ENCODE results near the gene OR1K1. TPM values are rescaled to one million over a fixed set of nuclear protein-coding genes. Genes with fewer than 3 reads are reported as not detected.

OR1K1 gene, protein sequence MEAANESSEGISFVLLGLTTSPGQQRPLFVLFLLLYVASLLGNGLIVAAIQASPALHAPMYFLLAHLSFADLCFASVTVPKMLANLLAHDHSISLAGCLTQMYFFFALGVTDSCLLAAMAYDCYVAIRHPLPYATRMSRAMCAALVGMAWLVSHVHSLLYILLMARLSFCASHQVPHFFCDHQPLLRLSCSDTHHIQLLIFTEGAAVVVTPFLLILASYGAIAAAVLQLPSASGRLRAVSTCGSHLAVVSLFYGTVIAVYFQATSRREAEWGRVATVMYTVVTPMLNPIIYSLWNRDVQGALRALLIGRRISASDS
- total RNA-seq (not detected), polyA plus RNA-seq (not detected), total RNA-seq (0 reads per million in 6 experiments)

- no peak for ATAC-seq
- Mint-ChIP-seq H3K9me3 (no peaks in the 10 kb centered on the region), H3K27me3 (no peaks in the 10 kb centered on the region)
Observed at GRCh38 chr9:122800066-122801060, at the start of gene OR1K1. Gene OR1K1 (plus strand): TSS chr9:122800123. CDS start chr9:122800123, 0 bp downstream.

DNA sequence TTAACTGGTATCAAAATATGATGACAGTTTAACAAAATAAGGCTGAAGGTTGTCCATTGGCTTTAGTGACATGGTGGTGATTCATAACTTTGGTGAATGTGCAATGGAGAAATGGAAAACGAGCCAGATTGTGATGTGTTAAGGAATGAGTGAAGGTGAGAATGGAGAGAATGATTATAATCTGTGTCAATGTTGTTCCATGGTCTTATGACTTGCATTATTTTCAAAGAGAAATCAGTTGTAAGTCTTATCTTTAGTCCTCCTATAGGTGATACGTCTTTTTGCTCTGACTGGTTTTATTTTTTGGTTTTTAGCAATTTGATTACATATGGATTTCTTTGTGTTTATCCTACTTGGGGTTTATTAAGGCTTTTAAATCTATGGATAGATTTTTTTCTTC lies 45.1 kb upstream of the OR1K1 start:
- ATAC-seq (no peak), DNase-seq (no peak)
- H3K27ac Mint-ChIP-seq: no peak overlapping the region
- H3K9me3 Mint-ChIP-seq: peaks cover 12 to 53% (median 30%) of the 10 kb centered on the region in 9 donors
- POLR2A ChIA-PET: no interaction called here
- H3K27me3 Mint-ChIP-seq: peaks cover 0 to 15% (median 2%) of the 10 kb centered on the region in 5 donors
- H3K4me3 Mint-ChIP-seq: no peak overlapping the region
- H3K36me3 Mint-ChIP-seq: peaks cover 6 to 44% (median 41%) of the 10 kb centered on the region in 3 donors
- H3K4me1 Mint-ChIP-seq: no peaks in the 10 kb centered on the region

More at GRCh38 chr9:122800066-122801060, at the start of gene OR1K1:
- Mint-ChIP-seq H3K36me3 (peaks cover 0 to 2% (median under 1%) of the 10 kb centered on the region in 3 donors), H3K4me3 (no peak within 1 kb of the TSS), H3K27ac (peak within 1 kb of the TSS in 1 of 10 donors; percentile 41), H3K4me1 (no peaks in the 10 kb centered on the region)
- no peak for DNase-seq
- POLR2A ChIA-PET: no interaction called here

- Mint-ChIP-seq H3K27ac (no peak overlapping the region), H3K9me3 (peaks cover 10 to 69% (median 42%) of the 10 kb centered on the region in 9 donors), H3K36me3 (peaks cover 3 to 44% (median 31%) of the 10 kb centered on the region in 3 donors), H3K4me1 (peaks cover 0 to 7% (median 1%) of the 10 kb centered on the region in 4 donors), H3K4me3 (no peak overlapping the region), H3K27me3 (peaks cover 0 to 12% (median 1%) of the 10 kb centered on the region in 5 donors)
- no peak for ATAC-seq
- POLR2A ChIA-PET: no interaction called here
- no peak for DNase-seq
Observed at GRCh38 chr9:122767817-122768216, 32.1 kb upstream of the OR1K1 start.

DNA sequence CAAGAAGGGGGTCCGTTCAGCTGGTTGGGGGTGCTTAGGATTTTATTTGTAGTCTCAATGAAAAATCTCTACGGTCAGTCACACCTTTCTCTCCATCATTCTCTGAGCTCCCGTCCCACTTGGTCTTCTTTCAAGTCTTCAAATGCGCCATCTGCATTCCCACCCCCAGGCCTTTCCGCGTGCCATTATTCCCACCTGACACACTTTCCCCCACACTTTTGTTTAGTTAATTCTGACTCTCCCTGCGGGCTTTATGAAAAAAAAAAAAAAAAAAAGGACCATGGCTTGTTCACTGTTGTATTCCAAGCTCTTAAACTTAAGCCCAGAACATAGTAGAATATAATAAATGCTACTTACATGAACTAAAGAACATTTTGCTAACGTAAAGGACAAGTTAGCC lies 22.9 kb upstream of the OR1K1 start:
- Mint-ChIP-seq H3K4me3 (no peak overlapping the region), H3K36me3 (peaks cover 0 to 11% (median 8%) of the 10 kb centered on the region in 3 donors), H3K4me1 (no peaks in the 10 kb centered on the region), H3K27me3 (peaks cover 0 to 2% (median 0%) of the 10 kb centered on the region in 5 donors), H3K27ac (no peak overlapping the region), H3K9me3 (peaks cover 5 to 20% (median 11%) of the 10 kb centered on the region in 9 donors)
- no peak for ATAC-seq
- POLR2A ChIA-PET: no interaction called here
- DNase-seq: no peak

DNA sequence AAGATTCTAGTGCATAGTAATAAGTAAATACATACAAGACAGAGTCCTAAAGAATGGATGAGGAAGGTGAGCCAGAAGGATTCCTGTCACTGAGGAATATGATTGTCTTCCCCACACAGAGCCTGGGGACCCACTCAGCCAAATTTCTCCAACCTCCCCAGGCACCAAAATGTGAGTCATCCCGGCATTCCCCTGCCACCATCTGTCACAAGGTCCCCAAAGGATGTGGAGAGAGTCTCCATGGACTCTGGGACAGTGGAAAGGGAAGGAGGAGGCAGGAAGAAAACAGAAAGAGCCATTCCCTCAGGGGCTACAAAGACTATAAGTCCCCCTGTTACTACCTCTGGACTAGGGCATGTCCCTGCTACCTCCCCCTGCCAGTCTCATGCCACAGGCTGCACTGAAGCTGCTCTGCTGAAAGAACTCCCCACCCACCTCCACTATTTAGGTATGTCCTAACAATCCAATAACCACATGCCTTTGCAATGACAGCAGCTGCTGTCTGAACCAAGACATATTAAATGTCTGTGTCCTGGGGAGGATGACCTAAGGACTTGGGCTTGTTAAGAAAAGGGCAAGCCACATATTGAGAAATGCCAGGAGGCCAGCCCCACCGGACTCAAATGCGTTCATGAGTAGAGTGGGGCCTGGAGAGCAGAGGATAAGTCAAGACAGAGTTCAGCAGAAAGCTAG lies 21.8 kb upstream of the OR1K1 start:
- Mint-ChIP-seq H3K27me3 (peaks cover 0 to 2% (median 0%) of the 10 kb centered on the region in 5 donors), H3K27ac (no peak overlapping the region), H3K9me3 (peaks cover under 1 to 10% (median 3%) of the 10 kb centered on the region in 9 donors), H3K36me3 (peaks cover 0 to 7% (median 6%) of the 10 kb centered on the region in 3 donors), H3K4me3 (no peak overlapping the region), H3K4me1 (no peaks in the 10 kb centered on the region)
- DNase-seq: no peak
- POLR2A ChIA-PET: no interaction called here
- ATAC-seq: no peak

- ATAC-seq: no peak
- H3K4me1 Mint-ChIP-seq: no peaks in the 10 kb centered on the region
- H3K36me3 Mint-ChIP-seq: no peaks in the 10 kb centered on the region
- H3K4me3 Mint-ChIP-seq: no peak overlapping the region
- no peak for DNase-seq
- no peak overlapping the region for H3K27ac Mint-ChIP-seq
- peaks cover 0 to 2% (median 0%) of the 10 kb centered on the region in 5 donors for H3K27me3 Mint-ChIP-seq
- H3K9me3 Mint-ChIP-seq: no peaks in the 10 kb centered on the region
- POLR2A ChIA-PET: no interaction called here
Observed at GRCh38 chr9:122779181-122779580, 20.7 kb upstream of the OR1K1 start.

DNA sequence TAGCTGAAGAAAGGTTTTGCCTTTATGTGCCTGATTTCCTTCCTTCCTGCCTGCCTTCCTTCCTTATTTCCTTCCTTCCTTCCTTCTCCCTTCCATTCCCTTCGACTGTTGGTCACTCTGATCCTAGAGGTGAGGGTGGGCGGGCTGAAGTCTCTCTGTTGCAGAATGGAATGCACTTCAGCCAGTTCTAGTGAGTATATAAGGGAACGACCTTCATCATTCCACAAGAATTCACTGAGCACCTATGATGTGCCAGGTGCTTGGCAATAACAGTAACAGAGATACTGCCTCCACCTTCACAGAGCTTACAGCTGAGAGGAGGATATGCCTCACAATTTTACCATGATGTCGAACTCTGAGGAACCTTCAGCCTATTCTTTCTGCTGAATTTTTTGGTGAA lies 19.9 kb upstream of the OR1K1 start:
- H3K27ac Mint-ChIP-seq: no peak overlapping the region

DNA sequence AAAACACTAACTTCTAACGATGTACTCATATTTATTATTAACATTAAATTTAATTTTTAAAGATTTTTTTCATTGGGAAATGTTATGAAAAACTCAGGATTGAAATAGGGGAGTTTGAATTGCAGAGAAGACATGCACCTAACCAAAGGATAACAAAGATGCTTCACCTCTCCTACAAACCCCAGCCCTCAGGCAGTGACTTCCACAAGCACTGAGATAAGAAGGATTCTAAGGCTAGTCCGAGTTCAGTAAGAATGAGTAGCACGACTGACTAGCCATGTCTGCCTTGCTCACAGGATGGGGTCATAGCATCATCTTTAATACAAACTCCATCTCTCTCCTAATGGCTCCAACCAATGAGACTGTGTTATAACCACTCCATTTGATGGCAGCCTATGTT lies 18.3 kb upstream of the OR1K1 start:
- POLR2A ChIA-PET: interaction anchor here (0.6 kb wide), 1 partner anchor 399 kb away, joined by 4 read pairs; no protein-coding TSS in a partner anchor
- DNase-seq: no peak
- peaks cover 0 to 1% (median 0%) of the 10 kb centered on the region in 3 donors for H3K36me3 Mint-ChIP-seq
- H3K4me3 Mint-ChIP-seq: no peak overlapping the region
- H3K27me3 Mint-ChIP-seq: peaks cover 0 to 2% (median 0%) of the 10 kb centered on the region in 5 donors
- no peak overlapping the region for H3K27ac Mint-ChIP-seq
- no peak for ATAC-seq
- no peaks in the 10 kb centered on the region for H3K4me1 Mint-ChIP-seq
- no peaks in the 10 kb centered on the region for H3K9me3 Mint-ChIP-seq

More for the DNA sequence above, 19.9 kb upstream of the OR1K1 start:
- no peaks in the 10 kb centered on the region for H3K4me1 Mint-ChIP-seq
- DNase-seq (no peak), ATAC-seq (no peak)
- POLR2A ChIA-PET: no interaction called here
- H3K9me3 Mint-ChIP-seq: no peaks in the 10 kb centered on the region
- no peak overlapping the region for H3K4me3 Mint-ChIP-seq
- H3K36me3 Mint-ChIP-seq: no peaks in the 10 kb centered on the region
- H3K27me3 Mint-ChIP-seq: peaks cover 0 to 2% (median 0%) of the 10 kb centered on the region in 5 donors

DNA sequence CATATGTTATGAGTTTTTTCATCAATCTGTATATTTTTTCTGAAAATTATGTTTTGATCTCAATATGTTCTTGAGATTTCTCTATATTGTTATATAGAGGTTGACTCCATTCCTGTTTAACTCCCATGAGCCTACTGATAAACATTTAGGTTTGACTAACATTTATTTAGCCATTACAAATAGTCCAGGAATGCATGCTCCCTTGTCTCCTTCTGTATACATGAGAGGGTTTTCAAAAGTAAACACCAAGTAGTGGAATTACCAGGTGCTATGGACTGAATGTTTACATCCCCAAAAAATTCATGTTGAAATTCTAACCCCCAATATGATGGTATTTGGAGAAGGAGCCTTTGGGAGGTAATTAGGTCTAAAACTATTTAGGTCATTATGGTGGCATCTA lies 14.7 kb upstream of the OR1K1 start:
- H3K27ac Mint-ChIP-seq: no peak overlapping the region
- no peak for ATAC-seq
- POLR2A ChIA-PET: no interaction called here
- no peaks in the 10 kb centered on the region for H3K9me3 Mint-ChIP-seq
- no peak for DNase-seq
- peaks cover 0 to 3% (median 0%) of the 10 kb centered on the region in 3 donors for H3K36me3 Mint-ChIP-seq
- no peak overlapping the region for H3K4me3 Mint-ChIP-seq
- H3K4me1 Mint-ChIP-seq: peaks cover 0 to 2% (median 0%) of the 10 kb centered on the region in 4 donors
- peaks cover 0 to 5% (median 0%) of the 10 kb centered on the region in 5 donors for H3K27me3 Mint-ChIP-seq

GRCh38 chr9:122786338-122786737 lies 13.6 kb upstream of the OR1K1 start:
- Mint-ChIP-seq H3K36me3 (peaks cover 0 to 3% (median 0%) of the 10 kb centered on the region in 3 donors), H3K9me3 (no peaks in the 10 kb centered on the region), H3K4me3 (no peak overlapping the region), H3K4me1 (peaks cover 0 to 2% (median 0%) of the 10 kb centered on the region in 4 donors), H3K27ac (no peak overlapping the region), H3K27me3 (peaks cover 0 to 5% (median 0%) of the 10 kb centered on the region in 5 donors)
- ATAC-seq: no peak
- DNase-seq: no peak
- POLR2A ChIA-PET: no interaction called here

DNA sequence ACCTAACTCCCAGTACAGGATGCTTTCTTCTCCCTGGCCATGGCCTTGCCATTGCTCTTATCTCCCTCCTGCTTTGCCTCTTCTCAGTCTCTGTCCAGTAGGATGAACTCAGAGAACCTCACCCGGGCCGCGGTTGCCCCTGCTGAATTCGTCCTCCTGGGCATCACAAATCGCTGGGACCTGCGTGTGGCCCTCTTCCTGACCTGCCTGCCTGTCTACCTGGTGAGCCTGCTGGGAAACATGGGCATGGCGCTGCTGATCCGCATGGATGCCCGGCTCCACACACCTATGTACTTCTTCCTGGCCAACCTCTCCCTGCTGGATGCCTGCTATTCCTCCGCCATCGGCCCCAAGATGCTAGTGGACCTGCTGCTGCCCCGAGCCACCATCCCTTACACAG lies 11.1 kb upstream of the OR1K1 start, which contains the start of gene OR5C1:
OR5C1 (plus strand) TSS at position 103 of the 400 bp plus-strand sequence; CDS start at position 103, 0 bp downstream.
- DNase-seq: no peak
- POLR2A ChIA-PET: no interaction called here
- peaks cover 0 to 6% (median 0%) of the 10 kb centered on the region in 5 donors for H3K27me3 Mint-ChIP-seq
- no peak within 1 kb of the TSS for H3K27ac Mint-ChIP-seq
- H3K36me3 Mint-ChIP-seq: peaks cover 0 to 3% (median 0%) of the 10 kb centered on the region in 3 donors
- H3K4me3 Mint-ChIP-seq: no peak within 1 kb of the TSS
- ATAC-seq: no peak
- H3K4me1 Mint-ChIP-seq: peaks cover 0 to 2% (median 0%) of the 10 kb centered on the region in 4 donors
- H3K9me3 Mint-ChIP-seq: no peaks in the 10 kb centered on the region

Data from naive thymus-derived CD8-positive, alpha-beta T cell (primary cell).